Keratinocyte (primary cell): ENCODE results near the gene CEBPZ.
"Not testable (repeated sequence)": the region's sequence is repeated elsewhere in the genome, so short reads cannot be mapped to it uniquely, and the experiment has no call there.

Experiments
- EZH2 ChIP-seq: IDR thresholded peaks from one replicate; pipeline ENCODE4 v1.6.1; 2012; ENCODE audit warnings: inconsistent platforms, mild to moderate bottlenecking, low read length, moderate library complexity
- TF ChIP-seq, protein P1 (sequence below), 3 experiments: IDR thresholded peaks in 1 of 3; conservative IDR thresholded peaks in 1 of 3; optimal IDR thresholded peaks in 1 of 3; 2 replicates in 2 of 3; 3 replicates in 1 of 3; pipeline versions ENCODE3 to v1.5.1; 2011; ENCODE audit warnings: low read length in 3 of 3, mild to moderate bottlenecking in 3 of 3, moderate library complexity in 2 of 3, control low read depth in 1 of 3, inconsistent platforms in 1 of 3; ENCODE audit not compliant: insufficient read depth in 2 of 3; ENCODE audit errors: extremely low read depth in 1 of 3

DNA sequence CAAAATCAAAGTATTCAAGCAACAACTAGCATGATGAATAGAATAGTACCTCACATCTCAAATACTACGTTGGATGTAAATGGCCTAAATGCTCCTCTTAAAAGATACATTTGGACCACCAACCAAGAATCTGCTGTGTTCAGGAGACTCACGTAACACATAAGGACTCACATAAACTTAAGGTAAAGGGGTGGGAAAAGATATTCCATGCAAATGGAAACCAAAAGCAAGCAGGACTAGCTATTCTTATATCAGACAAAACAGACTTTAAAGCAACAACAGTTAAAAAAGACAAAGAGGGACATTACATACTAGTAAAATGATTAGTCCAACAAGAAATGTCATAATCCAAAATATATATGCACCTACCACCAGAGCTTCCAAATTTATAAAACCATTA is 24.6 kb downstream of the CEBPZ start:
- TF ChIP-seq, protein P1, sequence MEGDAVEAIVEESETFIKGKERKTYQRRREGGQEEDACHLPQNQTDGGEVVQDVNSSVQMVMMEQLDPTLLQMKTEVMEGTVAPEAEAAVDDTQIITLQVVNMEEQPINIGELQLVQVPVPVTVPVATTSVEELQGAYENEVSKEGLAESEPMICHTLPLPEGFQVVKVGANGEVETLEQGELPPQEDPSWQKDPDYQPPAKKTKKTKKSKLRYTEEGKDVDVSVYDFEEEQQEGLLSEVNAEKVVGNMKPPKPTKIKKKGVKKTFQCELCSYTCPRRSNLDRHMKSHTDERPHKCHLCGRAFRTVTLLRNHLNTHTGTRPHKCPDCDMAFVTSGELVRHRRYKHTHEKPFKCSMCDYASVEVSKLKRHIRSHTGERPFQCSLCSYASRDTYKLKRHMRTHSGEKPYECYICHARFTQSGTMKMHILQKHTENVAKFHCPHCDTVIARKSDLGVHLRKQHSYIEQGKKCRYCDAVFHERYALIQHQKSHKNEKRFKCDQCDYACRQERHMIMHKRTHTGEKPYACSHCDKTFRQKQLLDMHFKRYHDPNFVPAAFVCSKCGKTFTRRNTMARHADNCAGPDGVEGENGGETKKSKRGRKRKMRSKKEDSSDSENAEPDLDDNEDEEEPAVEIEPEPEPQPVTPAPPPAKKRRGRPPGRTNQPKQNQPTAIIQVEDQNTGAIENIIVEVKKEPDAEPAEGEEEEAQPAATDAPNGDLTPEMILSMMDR (optimal IDR thresholded peaks at IDR 0.05 in 1 of 3, IDR thresholded peaks at IDR 0.05 in 1 of 3, conservative IDR thresholded peaks at IDR 0.05 in 1 of 3; ENCODE audit: extremely low read depth in 1 of 3, insufficient read depth in 2 of 3, low read length in 3 of 3) = not testable (repeated sequence)
- TF ChIP-seq EZH2 = not testable (repeated sequence)
